ENCODE data around the gene TSC22D2.
"Not testable (repeated sequence)": the region's sequence is repeated elsewhere in the genome, so short reads cannot be mapped to it uniquely, and the experiment has no call there.

The TSC22D2 gene

GRCh38 chr3:150484410-150484809 lies 76.3 kb downstream of the TSC22D2 start:
- Histone ChIP-seq H3K4me1 (ENCODE audit: insufficient read depth, low read length) (peaks cover 5% of the 10 kb centered on the region; the same call in 1 of the 2 replicates), H3K36me3 (ENCODE audit: insufficient read depth, low read length) (no peaks in the 10 kb centered on the region), H3K9ac (ENCODE audit: low read depth, low read length) (no peak overlapping the region), H3K9me3 (ENCODE audit: control insufficient read depth, insufficient read depth, low read length) (no peaks in the 10 kb centered on the region; the same call in 1 of the 2 replicates)

- Histone ChIP-seq H3K36me3 (ENCODE audit: insufficient read depth, low read length) (no peaks in the 10 kb centered on the region), H3K9ac (ENCODE audit: low read depth, low read length) (no peak overlapping the region), H3K4me1 (ENCODE audit: insufficient read depth, low read length) (no peaks in the 10 kb centered on the region), H3K9me3 (ENCODE audit: control insufficient read depth, insufficient read depth, low read length) (no peaks in the 10 kb centered on the region; the same call in 1 of the 2 replicates)
Measured at GRCh38 chr3:150488867-150489266, 80.8 kb downstream of the TSC22D2 start.

GRCh38 chr3:150490277-150490986 lies 82.3 kb downstream of the TSC22D2 start:
- peaks cover 9% of the 10 kb centered on the region for H3K4me1 ChIP-seq (ENCODE audit: insufficient read depth, low read length)
- H3K9ac ChIP-seq (ENCODE audit: low read depth, low read length): no peak overlapping the region
- H3K9me3 ChIP-seq (ENCODE audit: control insufficient read depth, insufficient read depth, low read length): no peaks in the 10 kb centered on the region; the same call in 1 of the 2 replicates
- H3K36me3 ChIP-seq (ENCODE audit: insufficient read depth, low read length): no peaks in the 10 kb centered on the region

GRCh38 chr3:150494411-150494977 lies 86.4 kb downstream of the TSC22D2 start:
- Histone ChIP-seq H3K9me3 (ENCODE audit: control insufficient read depth, insufficient read depth, low read length) (no peaks in the 10 kb centered on the region), H3K9ac (ENCODE audit: low read depth, low read length) (no peak overlapping the region), H3K36me3 (ENCODE audit: insufficient read depth, low read length) (no peaks in the 10 kb centered on the region), H3K4me1 (ENCODE audit: insufficient read depth, low read length) (peaks cover 9% of the 10 kb centered on the region)

GRCh38 chr3:150495149-150495548 lies 87.1 kb downstream of the TSC22D2 start:
- Histone ChIP-seq H3K36me3 (ENCODE audit: insufficient read depth, low read length) (no peaks in the 10 kb centered on the region), H3K9me3 (ENCODE audit: control insufficient read depth, insufficient read depth, low read length) (no peaks in the 10 kb centered on the region), H3K4me1 (ENCODE audit: insufficient read depth, low read length) (peaks cover 9% of the 10 kb centered on the region), H3K9ac (ENCODE audit: low read depth, low read length) (no peak overlapping the region)

- no peaks in the 10 kb centered on the region for H3K36me3 ChIP-seq (ENCODE audit: insufficient read depth, low read length)
- peaks cover 9% of the 10 kb centered on the region for H3K4me1 ChIP-seq (ENCODE audit: insufficient read depth, low read length)
- peaks cover 4% of the 10 kb centered on the region; the same call in 1 of the 2 replicates for H3K9me3 ChIP-seq (ENCODE audit: control insufficient read depth, insufficient read depth, low read length)
- no peak overlapping the region for H3K9ac ChIP-seq (ENCODE audit: low read depth, low read length)
Measured at GRCh38 chr3:150495563-150496168, 87.6 kb downstream of the TSC22D2 start.

GRCh38 chr3:150497956-150498355 lies 89.9 kb downstream of the TSC22D2 start:
- no peaks in the 10 kb centered on the region for H3K36me3 ChIP-seq (ENCODE audit: insufficient read depth, low read length)
- peaks cover 9% of the 10 kb centered on the region for H3K4me1 ChIP-seq (ENCODE audit: insufficient read depth, low read length)
- H3K9ac ChIP-seq (ENCODE audit: low read depth, low read length): no peak overlapping the region
- peaks cover 8% of the 10 kb centered on the region for H3K9me3 ChIP-seq (ENCODE audit: control insufficient read depth, insufficient read depth, low read length)

- H3K9me3 ChIP-seq (ENCODE audit: control insufficient read depth, insufficient read depth, low read length); H3K36me3 ChIP-seq (ENCODE audit: insufficient read depth, low read length); H3K9ac ChIP-seq (ENCODE audit: low read depth, low read length); H3K4me1 ChIP-seq (ENCODE audit: insufficient read depth, low read length): not testable (repeated sequence)
Measured at GRCh38 chr3:150500960-150501359, 92.9 kb downstream of the TSC22D2 start.

GRCh38 chr3:150503402-150504099 lies 95.5 kb downstream of the TSC22D2 start:
- H3K9ac ChIP-seq (ENCODE audit: low read depth, low read length): no peak overlapping the region
- H3K4me1 ChIP-seq (ENCODE audit: insufficient read depth, low read length): no peaks in the 10 kb centered on the region
- H3K36me3 ChIP-seq (ENCODE audit: insufficient read depth, low read length): no peaks in the 10 kb centered on the region
- H3K9me3 ChIP-seq (ENCODE audit: control insufficient read depth, insufficient read depth, low read length): peaks cover 8% of the 10 kb centered on the region

GRCh38 chr3:150504483-150504882 lies 96.4 kb downstream of the TSC22D2 start:
- Histone ChIP-seq H3K9me3 (ENCODE audit: control insufficient read depth, insufficient read depth, low read length) (peaks cover 8% of the 10 kb centered on the region), H3K4me1 (ENCODE audit: insufficient read depth, low read length) (no peaks in the 10 kb centered on the region), H3K36me3 (ENCODE audit: insufficient read depth, low read length) (no peaks in the 10 kb centered on the region), H3K9ac (ENCODE audit: low read depth, low read length) (no peak overlapping the region)

GRCh38 chr3:150508401-150508800 lies 100.3 kb downstream of the TSC22D2 start:
- Histone ChIP-seq H3K4me1 (ENCODE audit: insufficient read depth, low read length) (peaks cover 19% of the 10 kb centered on the region), H3K36me3 (ENCODE audit: insufficient read depth, low read length) (no peaks in the 10 kb centered on the region), H3K9ac (ENCODE audit: low read depth, low read length) (no peak overlapping the region), H3K9me3 (ENCODE audit: control insufficient read depth, insufficient read depth, low read length) (no peaks in the 10 kb centered on the region)

GRCh38 chr3:150509780-150510179 lies 101.7 kb downstream of the TSC22D2 start:
- Histone ChIP-seq H3K4me1 (ENCODE audit: insufficient read depth, low read length) (peaks cover 19% of the 10 kb centered on the region), H3K36me3 (ENCODE audit: insufficient read depth, low read length) (no peaks in the 10 kb centered on the region), H3K9me3 (ENCODE audit: control insufficient read depth, insufficient read depth, low read length) (no peaks in the 10 kb centered on the region), H3K9ac (ENCODE audit: low read depth, low read length) (no peak overlapping the region)

GRCh38 chr3:150511122-150511821 lies 103.2 kb downstream of the TSC22D2 start:
- Histone ChIP-seq H3K36me3 (ENCODE audit: insufficient read depth, low read length) (no peaks in the 10 kb centered on the region), H3K4me1 (ENCODE audit: insufficient read depth, low read length) (peaks cover 19% of the 10 kb centered on the region), H3K9ac (ENCODE audit: low read depth, low read length) (no peak overlapping the region), H3K9me3 (ENCODE audit: control insufficient read depth, insufficient read depth, low read length) (no peaks in the 10 kb centered on the region)

- H3K36me3 ChIP-seq (ENCODE audit: insufficient read depth, low read length): no peaks in the 10 kb centered on the region
- no peak overlapping the region for H3K9ac ChIP-seq (ENCODE audit: low read depth, low read length)
- peaks cover 5% of the 10 kb centered on the region; the same call in 1 of the 2 replicates for H3K9me3 ChIP-seq (ENCODE audit: control insufficient read depth, insufficient read depth, low read length)
- H3K4me1 ChIP-seq (ENCODE audit: insufficient read depth, low read length): peaks cover 19% of the 10 kb centered on the region
Measured at GRCh38 chr3:150515210-150515609, 107.1 kb downstream of the TSC22D2 start.
